Effector CD8-positive, alpha-beta T cell (primary cell): Measurements from ENCODE around the gene IRAK2.
"Not testable (repeated sequence)": the region's sequence is repeated elsewhere in the genome, so short reads cannot be mapped to it uniquely, and the experiment has no call there.

Experiments used
- DNase-seq: peaks from one replicate; lab custom pipeline; 2025; lab: John Stamatoyannopoulos, UW

Gene IRAK2

GRCh38 chr3:10249833-10250232, 85.1 kb downstream of the IRAK2 start:
- DNase-seq, result no peak

DNA sequence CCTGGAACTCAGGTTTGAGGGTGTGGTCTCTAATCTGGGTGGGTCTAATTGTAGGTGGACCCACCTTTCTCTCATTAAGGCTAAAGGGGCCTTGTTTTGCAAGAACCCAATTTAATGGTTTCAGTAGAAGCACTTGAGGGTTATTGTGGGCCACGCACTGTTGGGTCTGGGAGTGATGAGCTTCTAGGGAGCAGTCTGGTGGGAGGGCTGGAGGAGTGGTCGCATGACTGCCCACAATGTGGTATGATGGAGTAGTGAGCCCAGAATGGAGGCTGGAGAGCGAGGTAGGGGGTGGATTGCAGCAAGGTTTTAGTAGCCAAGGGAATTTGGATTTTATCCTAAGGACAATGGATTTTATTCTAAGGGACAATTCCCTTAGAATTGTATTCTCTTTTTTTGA, 86.3 kb downstream of the IRAK2 start:
- DNase-seq, result no peak

DNA sequence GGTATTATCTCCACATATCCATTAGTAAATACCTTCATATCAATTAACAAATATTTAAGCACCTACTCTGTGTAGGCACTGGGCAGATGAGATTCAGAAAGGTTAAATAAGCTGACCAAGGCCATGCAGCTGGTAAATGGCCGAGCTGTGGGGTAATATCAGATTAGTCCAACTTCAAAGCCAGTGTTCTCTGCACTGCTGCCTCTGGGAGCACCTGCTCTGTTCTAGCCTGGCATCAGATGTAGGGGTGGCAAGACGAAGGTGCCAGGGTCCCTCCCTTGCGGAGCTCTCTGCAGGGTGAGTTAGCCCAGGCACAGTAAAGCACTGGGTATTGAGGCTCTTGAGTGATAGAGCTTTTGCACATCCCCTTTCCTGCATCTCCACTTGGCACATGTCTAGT, 89.0 kb downstream of the IRAK2 start:
- no peak for DNase-seq

DNA sequence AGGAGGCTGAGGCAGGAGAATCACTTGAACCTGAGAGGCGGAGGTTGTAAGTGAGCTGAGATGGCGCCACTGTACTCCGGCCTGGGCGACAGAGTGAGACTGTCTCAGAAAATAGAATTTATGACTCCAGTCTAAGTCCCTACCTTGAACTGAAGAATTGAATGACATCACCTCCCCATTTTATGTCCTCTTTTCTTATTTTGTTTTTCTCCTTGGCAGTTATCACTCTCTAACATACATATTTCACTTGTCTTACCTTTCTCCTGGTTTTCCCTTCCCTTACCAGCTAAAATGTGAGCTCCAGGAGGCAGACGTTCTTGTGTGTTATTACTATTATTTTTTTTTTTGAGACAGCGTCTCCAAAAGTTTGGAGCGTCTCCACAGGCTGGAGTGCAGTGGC, 91.1 kb downstream of the IRAK2 start:
- DNase-seq, result no peak

- DNase-seq, result no peak
Measured at GRCh38 chr3:10259036-10259435, 94.3 kb downstream of the IRAK2 start.

GRCh38 chr3:10259798-10260197, 95.1 kb downstream of the IRAK2 start:
- DNase-seq, result no peak

- no peak for DNase-seq
Measured at GRCh38 chr3:10260211-10260701, 95.5 kb downstream of the IRAK2 start.

GRCh38 chr3:10262027-10262426, 97.3 kb downstream of the IRAK2 start:
- no peak for DNase-seq

- peak; percentile 42 for DNase-seq
Measured at GRCh38 chr3:10263646-10264363, 99.1 kb downstream of the IRAK2 start.

- no peak for DNase-seq
Measured at GRCh38 chr3:10265833-10266232, 101.1 kb downstream of the IRAK2 start.

GRCh38 chr3:10266936-10267335, 102.2 kb downstream of the IRAK2 start:
- DNase-seq, result not testable (repeated sequence)

GRCh38 chr3:10268116-10268515, 103.4 kb downstream of the IRAK2 start:
- no peak for DNase-seq

DNA sequence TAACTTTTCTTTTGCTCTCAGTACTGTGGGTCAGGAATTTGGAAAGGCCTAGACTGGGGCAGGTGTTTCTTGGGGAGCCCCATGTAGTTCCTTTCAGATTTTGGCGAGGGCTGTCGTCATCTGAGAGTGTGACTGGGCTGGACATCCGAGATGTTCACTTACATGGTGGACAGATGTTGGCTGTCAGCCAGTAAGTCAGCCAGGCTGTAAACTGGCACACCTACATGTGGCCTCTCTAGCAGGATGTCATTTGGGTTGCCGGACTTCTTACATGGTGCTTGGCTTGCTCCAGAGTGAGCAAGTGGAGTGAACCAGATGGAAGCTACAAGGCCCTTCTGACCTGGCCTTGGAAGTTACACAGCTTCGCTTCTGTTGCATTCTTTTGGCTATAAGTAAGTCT, 104.2 kb downstream of the IRAK2 start:
- DNase-seq, result no peak

DNA sequence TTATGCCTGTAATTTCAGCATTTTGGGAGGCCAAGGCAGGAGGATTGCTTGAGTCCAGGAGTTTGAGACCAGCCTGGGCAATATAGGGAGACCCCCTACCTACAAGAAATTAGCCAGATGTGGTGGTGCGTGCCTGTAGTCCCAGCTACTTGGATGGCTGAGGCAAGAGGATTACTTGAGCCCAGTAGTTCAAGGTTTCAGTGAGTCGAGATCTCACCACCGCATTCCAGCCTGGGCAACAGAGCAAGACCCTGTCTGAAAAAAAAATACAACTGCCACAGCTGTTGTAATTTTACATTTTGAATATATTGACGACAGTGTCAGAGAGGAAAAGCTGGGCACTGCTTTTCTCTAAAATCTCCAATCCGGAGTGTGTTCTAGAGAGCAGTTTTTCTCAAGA, 104.7 kb downstream of the IRAK2 start:
- DNase-seq, result no peak

- DNase-seq, result not testable (repeated sequence)
Measured at GRCh38 chr3:10272476-10272875, 107.8 kb downstream of the IRAK2 start.

- DNase-seq, result no peak
Measured at GRCh38 chr3:10272977-10273376, 108.3 kb downstream of the IRAK2 start.

DNA sequence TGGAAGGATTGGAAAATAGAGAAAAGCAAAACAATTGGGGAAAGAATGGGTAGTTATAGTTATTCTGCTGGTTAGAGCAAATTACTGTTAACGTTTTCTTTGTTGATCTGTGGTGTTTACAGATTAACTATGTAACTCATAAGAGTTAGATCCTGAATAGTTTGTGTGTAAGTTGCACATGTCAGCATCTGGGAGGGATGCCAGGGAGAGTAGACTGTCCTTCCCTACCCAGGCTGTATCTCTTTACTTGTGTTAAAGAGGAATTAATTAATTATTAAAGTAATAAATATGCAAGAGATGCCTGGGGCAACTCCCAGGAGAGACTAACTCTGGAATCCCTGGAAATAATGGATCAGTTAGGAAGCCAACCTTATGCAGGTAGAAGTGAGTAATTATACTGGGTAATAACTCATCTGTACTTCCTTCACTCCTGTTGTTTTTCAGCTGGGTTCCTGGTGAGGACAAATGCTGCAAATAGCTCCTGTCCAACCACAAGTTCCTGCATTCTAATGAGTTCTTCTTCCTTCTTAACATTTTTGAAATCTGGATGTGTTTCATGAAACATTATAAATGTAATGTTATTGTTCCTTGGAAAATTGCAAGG, 109.1 kb downstream of the IRAK2 start:
- no peak for DNase-seq

- DNase-seq, result no peak
Measured at GRCh38 chr3:10274601-10275000, 109.9 kb downstream of the IRAK2 start.

GRCh38 chr3:10277115-10277625, 112.5 kb downstream of the IRAK2 start:
- DNase-seq, result no peak

DNA sequence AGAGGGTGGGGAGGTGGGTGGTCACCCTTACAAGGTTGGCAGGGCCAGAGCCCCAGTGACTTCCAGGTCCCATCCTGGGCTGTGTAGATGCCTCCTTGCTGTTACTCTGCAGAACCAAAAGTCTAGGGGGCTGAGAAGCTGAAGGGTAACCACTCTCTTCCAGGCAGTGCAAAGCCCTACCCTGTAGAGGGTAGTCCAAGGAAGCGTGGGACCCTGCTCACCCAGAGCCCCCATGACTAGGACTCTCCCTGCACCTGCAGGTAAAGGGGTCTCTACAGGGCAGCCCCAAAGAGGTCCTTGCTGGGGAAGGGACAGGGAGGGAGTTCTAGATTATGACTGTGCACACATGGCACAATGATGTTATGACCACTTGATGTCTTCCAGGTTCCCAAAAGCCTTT, 113.8 kb downstream of the IRAK2 start:
- no peak for DNase-seq

- no peak for DNase-seq
Measured at GRCh38 chr3:10279384-10280176, 114.9 kb downstream of the IRAK2 start.

- DNase-seq, result no peak
Measured at GRCh38 chr3:10280177-10280529, 115.4 kb downstream of the IRAK2 start.

DNA sequence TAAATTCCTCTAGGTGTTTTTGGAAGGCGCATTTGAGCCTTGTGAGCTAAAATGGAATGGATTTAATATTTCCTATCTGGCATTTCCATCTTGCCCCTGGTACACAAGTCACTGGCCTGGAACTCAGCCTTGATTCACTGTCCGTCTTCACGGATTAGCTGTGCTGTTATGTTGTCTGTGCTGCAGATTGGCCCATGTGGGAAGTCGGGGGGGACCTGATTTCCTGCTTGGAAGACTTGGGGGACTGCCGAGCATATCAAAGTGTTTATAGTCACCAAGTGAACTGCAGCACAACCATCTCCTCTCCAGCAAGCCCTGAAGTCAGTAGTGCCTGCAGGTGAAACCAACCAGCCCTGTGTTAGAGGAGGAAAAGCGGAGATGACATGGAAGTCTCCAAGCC, 115.9 kb downstream of the IRAK2 start:
- DNase-seq, result no peak
